Ovary (tissue), 9 donors: ENCODE results near the gene CCP110. TPM values are rescaled to one million over a fixed set of nuclear protein-coding genes. Genes with fewer than 3 reads are reported as not detected.

Experiments used
- DNase-seq, 5 donors: peaks; one replicate each; pipeline ENCODE4 v3.0.0-alpha.2; 2019 to 2020
- H3K27ac ChIP-seq, 2 donors: fragments of 200-600 bp; one replicate each; pipeline versions ENCODE4 v1.5.1 to v1.8.0; 2019 to 2022
- H3K27me3 ChIP-seq: fragments of 200-600 bp; one replicate; pipeline ENCODE4 v1.8.0; 2022
- H3K36me3 ChIP-seq: fragments of 200-600 bp; sonication (generic); one replicate; pipeline ENCODE4 v1.5.1; 2019
- H3K4me1 ChIP-seq: one replicate; pipeline ENCODE4 v1.8.1; 2013; ENCODE audit warnings: mild to moderate bottlenecking, moderate library complexity; ENCODE audit not compliant: insufficient read depth
- H3K4me3 ChIP-seq: fragments of 200-600 bp; sonication (generic); one replicate; pipeline ENCODE4 v1.5.1; 2017
- H3K9me3 ChIP-seq, 2 donors: fragments of 200-600 bp in 1 of 2; sonication (generic) in 1 of 2; one replicate each; pipeline versions ENCODE4 v1.5.1 to v1.8.1; 2013 to 2019; ENCODE audit warnings: mild to moderate bottlenecking in 1 of 2, moderate library complexity in 1 of 2
- CTCF ChIP-seq, 3 donors: fragments of 450-650 bp in 2 of 3; fragments of 200-600 bp in 1 of 3; IDR thresholded peaks; one replicate each; pipeline versions ENCODE4 v1.5.1 to v1.8.0; 2016 to 2022; ENCODE audit warnings: antibody characterized with exemption in 3 of 3, mild to moderate bottlenecking in 1 of 3
- EP300 ChIP-seq: sonication (generic); formaldehyde crosslinking; IDR thresholded peaks from one replicate; pipeline ENCODE4 v1.6.1; 2017; ENCODE audit warnings: antibody characterized with exemption
- POLR2A ChIP-seq: fragments of 450-650 bp; IDR thresholded peaks from one replicate; pipeline ENCODE4 v1.6.1; 2017; ENCODE audit warnings: antibody characterized with exemption, mild to moderate bottlenecking, moderate library complexity
- WGBS, 3 donors: extraction: QIAGEN DNeasy Blood & Tissue Kit in 1 of 3; methylation state at CpG; one replicate each; pipeline versions ENCODE4 v1.1.5 to v1.1.7; 2013 to 2017; 5-methylcytosine and 5-hydroxymethylcytosine counted together
- intact Hi-C, 4 donors: fragments of 100-400 bp; cut with DNase I; formaldehyde crosslinking; loops; one replicate each; pipeline versions ENCODE4 v1.11.0 to v1.15.1; 2022 to 2023
- polyA plus RNA-seq, 2 donors: library from polyadenylated mRNA; stranded (reverse); fragments of 200-250 nt in 1 of 2; fragments of 350-450 nt in 1 of 2; fragmentation: Illumina TruSeq in 1 of 2; extraction: RNeasy Lipid Tissue Mini Kit (QIAGEN cat#74804) in 1 of 2; gene quantifications; one replicate each; pipeline ENCODE4 v1.2.3, GENCODE V29; 2013 to 2014
- total RNA-seq, 7 donors: library from RNA; depleted of rRNA in 2 of 7; stranded (reverse); fragments of >200 nt in 2 of 7; fragmentation: NEBNext Ultra II Directional in 3 of 7; extraction: Animal tissue kit (Norgen Biotek cat#: 25700) in 3 of 7; gene quantifications; one replicate each; pipeline versions ENCODE4 v1.1.0 to v1.2.4, GENCODE V29; 2016 to 2023
- donor health status: DM: no; HTN: no; CAD: no; lungs with moderate emphysema.
- donor health status: DM: no; HTN: no; CAD: no.
- donor health status: Bipolar disorder and iron deficiency.
- donor health status: DM: yes; HTN: yes; CAD: no.
- donor health status: DM: no; HTN: no; CAD: no.
- donor health status: DM: yes; HTN: yes; CAD: no.

CCP110 gene
- total and polyA plus RNA-seq, 9 donors = 7.2 to 22.9 (median 19.1) TPM

GRCh38 chr16:19525385-19525723 lies 1.6 kb downstream of the CCP110 start:
- 77 to 91% (median 89%) methylated on average over 2 of the region's 2 CpGs for WGBS, 3 donors
- peaks cover 11% of the 10 kb centered on the region for H3K4me1 ChIP-seq
- H3K27ac ChIP-seq = no peak overlapping the region
- no peaks in the 10 kb centered on the region for H3K9me3 ChIP-seq
- no peaks in the 10 kb centered on the region for H3K36me3 ChIP-seq
- no peak for DNase-seq
- no peaks in the 10 kb centered on the region for H3K27me3 ChIP-seq
- H3K4me3 ChIP-seq = no peak overlapping the region
- TF ChIP-seq EP300 (no peak), POLR2A (no peak), CTCF (IDR thresholded peaks at IDR 0.05) (no peak)
- intact Hi-C loops = no loop called here

GRCh38 chr16:19527161-19527560 lies 3.4 kb downstream of the CCP110 start:
- DNase-seq = no peak
- TF ChIP-seq EP300 (no peak), CTCF (IDR thresholded peaks at IDR 0.05) (no peak), POLR2A (no peak)
- Histone ChIP-seq H3K27ac (no peak overlapping the region), H3K4me3 (no peak overlapping the region), H3K9me3 (no peaks in the 10 kb centered on the region), H3K27me3 (no peaks in the 10 kb centered on the region), H3K36me3 (no peaks in the 10 kb centered on the region), H3K4me1 (peaks cover 9% of the 10 kb centered on the region)
- intact Hi-C loops = no loop called here
- WGBS, 3 donors = 74 to 90% (median 77%) methylated on average over 1 of the region's 1 CpG

- DNase-seq = no peak
- intact Hi-C loops = no loop called here
- Histone ChIP-seq H3K36me3 (no peaks in the 10 kb centered on the region), H3K27ac (no peak overlapping the region), H3K27me3 (no peaks in the 10 kb centered on the region), H3K9me3 (no peaks in the 10 kb centered on the region), H3K4me1 (peaks cover 7% of the 10 kb centered on the region), H3K4me3 (no peak overlapping the region)
- 94 to 98% (median 97%) methylated on average over 3 of the region's 3 CpGs for WGBS, 3 donors
- TF ChIP-seq POLR2A = no peak
- TF ChIP-seq EP300 = no peak
- TF ChIP-seq CTCF (IDR thresholded peaks at IDR 0.05) = no peak
Measured at GRCh38 chr16:19528666-19529065, 4.9 kb downstream of the CCP110 start.

- no peaks in the 10 kb centered on the region for H3K36me3 ChIP-seq
- intact Hi-C loops = no loop called here
- H3K4me1 ChIP-seq = no peaks in the 10 kb centered on the region
- no peak for DNase-seq
- TF ChIP-seq POLR2A (no peak), CTCF (IDR thresholded peaks at IDR 0.05) (no peak)
- WGBS, 3 donors = 88 to 93% (median 93%) methylated on average over 1 of the region's 1 CpG
- no peaks in the 10 kb centered on the region for H3K9me3 ChIP-seq
- no peaks in the 10 kb centered on the region for H3K27me3 ChIP-seq
- H3K4me3 ChIP-seq = no peak overlapping the region
- H3K27ac ChIP-seq = no peak overlapping the region
Measured at GRCh38 chr16:19532601-19533000, 8.9 kb downstream of the CCP110 start.
